Measurements from ENCODE around the gene CCDC192. TPM values are rescaled to one million over a fixed set of nuclear protein-coding genes. Genes with fewer than 3 reads are reported as not detected.

The CCDC192 gene
- total RNA-seq, 1 experiment from 2014 or later: not detected

DNA sequence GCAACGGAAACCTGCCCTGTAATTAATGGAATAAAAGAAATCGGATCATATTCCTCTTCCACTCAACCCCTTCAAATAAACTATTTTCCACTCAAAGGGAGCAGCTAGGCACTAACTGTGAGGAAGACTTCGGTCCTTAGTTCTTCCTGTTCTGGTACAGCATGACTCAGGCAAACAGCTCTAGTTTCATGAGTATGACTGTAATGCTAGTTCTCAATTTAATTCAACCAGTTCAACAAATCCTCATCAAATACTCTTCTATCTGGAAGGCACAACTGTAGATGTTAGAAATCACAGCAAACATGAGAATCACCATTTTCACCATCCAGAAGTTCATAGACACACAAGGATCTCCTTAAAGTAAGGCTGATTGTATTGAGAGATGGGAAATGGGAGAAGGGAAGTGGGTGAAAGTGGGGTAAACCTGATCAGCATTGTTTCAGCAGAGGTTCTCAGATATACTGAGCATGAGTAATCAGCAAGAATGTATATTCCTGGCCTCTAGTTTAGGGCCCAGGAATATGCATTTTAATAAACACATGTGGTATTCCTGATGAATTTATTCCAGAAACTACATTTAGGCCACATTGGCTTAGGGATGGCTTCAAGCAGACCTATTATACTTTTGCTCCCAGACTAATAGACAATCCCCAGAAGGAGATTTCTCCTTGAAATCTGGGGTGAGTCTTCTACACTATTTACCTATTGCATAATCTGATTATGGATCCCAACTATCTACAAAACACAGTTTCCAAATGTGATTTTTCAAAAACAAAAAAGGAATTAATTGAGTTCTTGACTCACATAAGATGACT is 239.3 kb downstream of the CCDC192 start:
- BruUV-seq (replicated peaks): no TSS peak
- Histone ChIP-seq H3K4me3 (ENCODE audit: low read depth, low read length, poor library complexity, severe bottlenecking) (no peak overlapping the region), H3K36me3 (ENCODE audit: insufficient read depth, low read length, poor library complexity, severe bottlenecking) (no peaks in the 10 kb centered on the region), H3K27me3 (replicated peaks; ENCODE audit: insufficient read depth, low read depth, low read length, poor library complexity) (no peaks in the 10 kb centered on the region), H3K27ac (ENCODE audit: low read depth, low read length, poor library complexity, severe bottlenecking) (no peak overlapping the region), H3K9me3 (ENCODE audit: low read depth, low read length, poor library complexity, severe bottlenecking) (no peaks in the 10 kb centered on the region), H3K4me1 (ENCODE audit: insufficient read depth, low read length, poor library complexity, severe bottlenecking) (peaks cover 15% of the 10 kb centered on the region)
- DNase-seq (ENCODE audit: low spot score): no peak
- POLR2A ChIA-PET (ENCODE audit: low non-redundant PET): no interaction called here
- CTCF ChIA-PET: no interaction called here
- no peak for TF ChIP-seq EZH2 (IDR thresholded peaks at IDR 0.05; ENCODE audit: borderline replicate concordance, low read depth, low read length, poor library complexity, severe bottlenecking)
- intact Hi-C loops (cut with micrococcal nuclease; ENCODE audit: unreplicated experiment): no loop called here

DNA sequence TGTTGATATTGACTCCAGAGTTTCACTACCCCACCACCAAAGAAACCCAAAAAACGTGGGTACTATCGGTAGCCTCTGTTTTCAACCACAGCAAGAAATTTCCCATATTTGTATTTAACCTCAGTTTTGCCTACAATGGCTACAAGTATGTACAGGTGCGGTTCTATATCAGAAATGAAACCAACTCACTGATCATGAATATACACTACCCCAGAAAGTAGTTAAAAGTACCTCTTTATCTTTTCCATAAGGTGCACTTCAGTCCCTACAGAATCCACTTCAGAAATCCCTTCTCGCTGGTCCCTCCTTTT is 239.8 kb downstream of the CCDC192 start:
- H3K9me3 ChIP-seq (ENCODE audit: low read depth, low read length, poor library complexity, severe bottlenecking): no peaks in the 10 kb centered on the region
- ChIA-PET POLR2A (ENCODE audit: low non-redundant PET) (no interaction called here), CTCF (no interaction called here)
- no peaks in the 10 kb centered on the region for H3K36me3 ChIP-seq (ENCODE audit: insufficient read depth, low read length, poor library complexity, severe bottlenecking)
- TF ChIP-seq EZH2 (IDR thresholded peaks at IDR 0.05; ENCODE audit: borderline replicate concordance, low read depth, low read length, poor library complexity, severe bottlenecking): no peak
- TF ChIP-seq, protein P1, sequence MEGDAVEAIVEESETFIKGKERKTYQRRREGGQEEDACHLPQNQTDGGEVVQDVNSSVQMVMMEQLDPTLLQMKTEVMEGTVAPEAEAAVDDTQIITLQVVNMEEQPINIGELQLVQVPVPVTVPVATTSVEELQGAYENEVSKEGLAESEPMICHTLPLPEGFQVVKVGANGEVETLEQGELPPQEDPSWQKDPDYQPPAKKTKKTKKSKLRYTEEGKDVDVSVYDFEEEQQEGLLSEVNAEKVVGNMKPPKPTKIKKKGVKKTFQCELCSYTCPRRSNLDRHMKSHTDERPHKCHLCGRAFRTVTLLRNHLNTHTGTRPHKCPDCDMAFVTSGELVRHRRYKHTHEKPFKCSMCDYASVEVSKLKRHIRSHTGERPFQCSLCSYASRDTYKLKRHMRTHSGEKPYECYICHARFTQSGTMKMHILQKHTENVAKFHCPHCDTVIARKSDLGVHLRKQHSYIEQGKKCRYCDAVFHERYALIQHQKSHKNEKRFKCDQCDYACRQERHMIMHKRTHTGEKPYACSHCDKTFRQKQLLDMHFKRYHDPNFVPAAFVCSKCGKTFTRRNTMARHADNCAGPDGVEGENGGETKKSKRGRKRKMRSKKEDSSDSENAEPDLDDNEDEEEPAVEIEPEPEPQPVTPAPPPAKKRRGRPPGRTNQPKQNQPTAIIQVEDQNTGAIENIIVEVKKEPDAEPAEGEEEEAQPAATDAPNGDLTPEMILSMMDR (conservative IDR thresholded peaks at IDR 0.05; ENCODE audit: low read depth, low read length): no peak
- DNase-seq (ENCODE audit: low spot score): no peak
- H3K27ac ChIP-seq (ENCODE audit: low read depth, low read length, poor library complexity, severe bottlenecking): no peak overlapping the region
- H3K4me1 ChIP-seq (ENCODE audit: insufficient read depth, low read length, poor library complexity, severe bottlenecking): peaks cover 15% of the 10 kb centered on the region
- no peak overlapping the region for H3K4me3 ChIP-seq (ENCODE audit: low read depth, low read length, poor library complexity, severe bottlenecking)
- intact Hi-C loops (cut with micrococcal nuclease; ENCODE audit: unreplicated experiment): no loop called here
- H3K27me3 ChIP-seq (replicated peaks; ENCODE audit: insufficient read depth, low read depth, low read length, poor library complexity): no peaks in the 10 kb centered on the region
- no TSS peak for BruUV-seq (replicated peaks)

DNA sequence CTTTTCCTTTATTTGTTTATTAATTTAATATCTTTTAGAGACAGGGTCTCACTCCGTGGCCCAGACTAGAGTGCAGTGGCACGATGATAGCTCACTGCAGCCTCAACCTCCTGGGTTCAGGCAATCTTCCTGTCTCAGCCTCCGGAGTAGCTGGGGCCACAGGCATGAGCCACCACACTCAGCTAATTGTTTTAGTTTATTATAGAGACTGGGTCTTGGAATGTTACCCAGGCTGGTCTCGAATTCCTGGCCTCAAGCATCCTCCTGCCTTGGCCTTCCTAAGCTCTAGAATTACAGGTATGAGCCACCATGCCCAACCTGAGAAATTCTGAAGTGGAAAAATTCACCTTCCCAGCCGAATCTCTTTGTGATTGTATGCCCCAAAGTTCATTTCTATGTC is 240.9 kb downstream of the CCDC192 start:
- intact Hi-C loops (cut with micrococcal nuclease; ENCODE audit: unreplicated experiment): no loop called here
- TF ChIP-seq EZH2 (IDR thresholded peaks at IDR 0.05; ENCODE audit: borderline replicate concordance, low read depth, low read length, poor library complexity, severe bottlenecking): no peak
- TF ChIP-seq, protein P1 (conservative IDR thresholded peaks at IDR 0.05; ENCODE audit: low read depth, low read length): no peak
- CTCF ChIA-PET: no interaction called here
- Histone ChIP-seq H3K27me3 (replicated peaks; ENCODE audit: insufficient read depth, low read depth, low read length, poor library complexity) (no peaks in the 10 kb centered on the region), H3K4me1 (ENCODE audit: insufficient read depth, low read length, poor library complexity, severe bottlenecking) (peaks cover 15% of the 10 kb centered on the region), H3K4me3 (ENCODE audit: low read depth, low read length, poor library complexity, severe bottlenecking) (no peak overlapping the region), H3K36me3 (ENCODE audit: insufficient read depth, low read length, poor library complexity, severe bottlenecking) (no peaks in the 10 kb centered on the region), H3K27ac (ENCODE audit: low read depth, low read length, poor library complexity, severe bottlenecking) (no peak overlapping the region), H3K9me3 (ENCODE audit: low read depth, low read length, poor library complexity, severe bottlenecking) (no peaks in the 10 kb centered on the region)
- BruUV-seq (replicated peaks): no TSS peak
- POLR2A ChIA-PET (ENCODE audit: low non-redundant PET): no interaction called here
- DNase-seq (ENCODE audit: low spot score): no peak

DNA sequence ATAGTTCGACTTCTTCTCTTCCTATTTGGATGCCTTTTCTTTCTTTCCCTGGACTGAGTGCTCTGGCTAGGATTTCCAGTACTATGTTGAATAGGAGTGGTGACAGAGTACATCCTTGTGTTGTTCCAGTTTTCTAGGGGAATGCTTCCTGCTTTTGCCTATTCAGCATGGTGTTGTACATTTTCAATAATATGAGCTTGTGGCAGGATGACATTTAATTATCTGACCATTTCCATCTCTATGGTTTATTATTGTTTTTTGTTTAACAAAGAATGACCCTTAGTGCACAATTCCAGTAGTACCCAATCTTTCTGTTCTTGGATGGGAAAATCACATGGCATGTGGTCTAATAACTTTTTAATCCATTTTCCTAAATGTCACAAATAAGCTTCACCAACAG is 244.8 kb downstream of the CCDC192 start:
- POLR2A ChIA-PET (ENCODE audit: low non-redundant PET): no interaction called here
- no peak for DNase-seq (ENCODE audit: low spot score)
- CTCF ChIA-PET: no interaction called here

More for the DNA sequence above, 244.8 kb downstream of the CCDC192 start:
- no TSS peak for BruUV-seq (replicated peaks)
- H3K9me3 ChIP-seq (ENCODE audit: low read depth, low read length, poor library complexity, severe bottlenecking): no peaks in the 10 kb centered on the region
- TF ChIP-seq, protein P1 (conservative IDR thresholded peaks at IDR 0.05; ENCODE audit: low read depth, low read length): no peak
- TF ChIP-seq EZH2 (IDR thresholded peaks at IDR 0.05; ENCODE audit: borderline replicate concordance, low read depth, low read length, poor library complexity, severe bottlenecking): no peak
- no peaks in the 10 kb centered on the region for H3K4me1 ChIP-seq (ENCODE audit: insufficient read depth, low read length, poor library complexity, severe bottlenecking)
- no peak overlapping the region for H3K4me3 ChIP-seq (ENCODE audit: low read depth, low read length, poor library complexity, severe bottlenecking)
- intact Hi-C loops (cut with micrococcal nuclease; ENCODE audit: unreplicated experiment): no loop called here
- no peaks in the 10 kb centered on the region for H3K36me3 ChIP-seq (ENCODE audit: insufficient read depth, low read length, poor library complexity, severe bottlenecking)
- H3K27ac ChIP-seq (ENCODE audit: low read depth, low read length, poor library complexity, severe bottlenecking): no peak overlapping the region
- no peaks in the 10 kb centered on the region for H3K27me3 ChIP-seq (replicated peaks; ENCODE audit: insufficient read depth, low read depth, low read length, poor library complexity)
